Esophagus muscularis mucosa (tissue), 3 donors: ENCODE results near the gene KRT73.

Experiments used
- CTCF ChIP-seq, 3 experiments: fragments of 200-600 bp in 2 of 3; fragments of 450-650 bp in 1 of 3; sonication (generic) in 2 of 3; IDR thresholded peaks; one replicate each; pipeline ENCODE4 v1.5.1; 2017 to 2019; ENCODE audit warnings: antibody characterized with exemption in 3 of 3, mild to moderate bottlenecking in 2 of 3, moderate library complexity in 1 of 3
- POLR2A ChIP-seq: fragments of 450-650 bp; IDR thresholded peaks from one replicate; pipeline ENCODE4 v1.6.1; 2017; ENCODE audit warnings: antibody characterized with exemption, moderate library complexity, mild to moderate bottlenecking, low read depth

GRCh38 chr12:52573743-52574142 lies 44.6 kb downstream of the KRT73 start, which contains the start of gene KRT74:
- no peak for TF ChIP-seq POLR2A
- no peak for TF ChIP-seq CTCF (IDR thresholded peaks at IDR 0.05)
